ENCODE measurements around the gene CYP4A22. TPM values are rescaled to one million over a fixed set of nuclear protein-coding genes. Genes with fewer than 3 reads are reported as not detected.

Gene CYP4A22
- total RNA-seq, 1 experiment from 2014 or later, result not detected

DNA sequence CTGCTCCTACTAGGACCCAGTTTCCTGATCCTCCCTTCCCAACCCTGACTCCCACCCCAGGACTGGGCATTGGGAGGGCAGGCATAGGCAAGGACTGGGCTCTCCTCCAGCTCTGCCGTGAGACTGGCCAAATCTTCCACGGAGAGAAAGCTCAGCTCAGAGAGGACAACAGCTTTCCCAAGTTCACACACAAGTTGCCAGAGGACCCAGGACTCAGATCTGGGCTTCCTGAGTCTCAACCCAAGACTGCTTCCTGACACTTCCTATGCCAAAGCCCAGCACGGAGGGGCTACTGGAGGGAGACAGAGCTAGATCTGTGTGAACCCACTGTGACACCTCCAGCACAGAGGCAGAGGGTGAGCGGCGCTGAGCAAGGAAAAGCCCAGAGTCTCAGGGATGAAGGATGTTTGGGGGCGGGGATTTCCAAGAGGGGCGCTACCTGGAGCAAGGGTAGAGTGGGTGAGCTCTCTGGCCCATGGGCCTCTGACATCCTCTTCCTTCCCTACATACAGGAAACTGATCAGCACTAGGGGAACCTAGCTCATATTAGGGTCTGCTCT, 45.5 kb downstream of the CYP4A22 start:
- no CpG with 5 or more reads among the region's 7 CpGs for WGBS (ENCODE audit: extremely low coverage, insufficient read length, low lambda C conversion rate)
- H3K27ac ChIP-seq (ENCODE audit: insufficient read length, low read depth, low read length), result no peak overlapping the region

More for the DNA sequence above, 45.5 kb downstream of the CYP4A22 start:
- DNase-seq, result no peak
- no peak overlapping the region for H3K14ac ChIP-seq (ENCODE audit: insufficient read depth, low read length)
- H2BK20ac ChIP-seq (ENCODE audit: low read depth, low read length, poor library complexity, severe bottlenecking), result no peak overlapping the region
- H3K4ac ChIP-seq (ENCODE audit: low read depth, low read length), result no peak overlapping the region
- H4K5ac ChIP-seq (ENCODE audit: insufficient read length, low read depth, low read length), result no peak overlapping the region
- H3K18ac ChIP-seq (ENCODE audit: insufficient read length, low read depth, low read length), result no peak overlapping the region
- H4K91ac ChIP-seq (ENCODE audit: insufficient read length, low read depth, low read length), result no peak overlapping the region
- Mint-ChIP-seq H3K36me3 (ENCODE audit: insufficient read depth in 1 of 3, low read depth in 3 of 3) (0 out of 7 replicates have a peak, but pooled peaks cover 0 to 3% (median 0%) of the 10 kb centered on the region in 3 experiments), H3K4me3 (no peak overlapping the region), H3K4me1 (peaks cover 16 to 18% of the 10 kb centered on the region in 2 experiments), H3K9me3 (peaks cover 5 to 10% of the 10 kb centered on the region in 2 experiments; a peak in 2 of 5 replicates), H3K27ac (peak overlapping the region in 1 of 3 experiments; percentile 52; a peak in 1 of 7 replicates), H3K27me3 (ENCODE audit: low read depth) (peaks cover 71% of the 10 kb centered on the region)
- no peak overlapping the region for H3K56ac ChIP-seq (ENCODE audit: insufficient read length, low read depth, low read length)
- no peak overlapping the region for H2AK5ac ChIP-seq (ENCODE audit: insufficient read length, low read length)
- TF ChIP-seq, protein P1, sequence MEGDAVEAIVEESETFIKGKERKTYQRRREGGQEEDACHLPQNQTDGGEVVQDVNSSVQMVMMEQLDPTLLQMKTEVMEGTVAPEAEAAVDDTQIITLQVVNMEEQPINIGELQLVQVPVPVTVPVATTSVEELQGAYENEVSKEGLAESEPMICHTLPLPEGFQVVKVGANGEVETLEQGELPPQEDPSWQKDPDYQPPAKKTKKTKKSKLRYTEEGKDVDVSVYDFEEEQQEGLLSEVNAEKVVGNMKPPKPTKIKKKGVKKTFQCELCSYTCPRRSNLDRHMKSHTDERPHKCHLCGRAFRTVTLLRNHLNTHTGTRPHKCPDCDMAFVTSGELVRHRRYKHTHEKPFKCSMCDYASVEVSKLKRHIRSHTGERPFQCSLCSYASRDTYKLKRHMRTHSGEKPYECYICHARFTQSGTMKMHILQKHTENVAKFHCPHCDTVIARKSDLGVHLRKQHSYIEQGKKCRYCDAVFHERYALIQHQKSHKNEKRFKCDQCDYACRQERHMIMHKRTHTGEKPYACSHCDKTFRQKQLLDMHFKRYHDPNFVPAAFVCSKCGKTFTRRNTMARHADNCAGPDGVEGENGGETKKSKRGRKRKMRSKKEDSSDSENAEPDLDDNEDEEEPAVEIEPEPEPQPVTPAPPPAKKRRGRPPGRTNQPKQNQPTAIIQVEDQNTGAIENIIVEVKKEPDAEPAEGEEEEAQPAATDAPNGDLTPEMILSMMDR (conservative IDR thresholded peaks at IDR 0.05), result no peak
- H3K4me2 ChIP-seq (ENCODE audit: insufficient read depth, insufficient read length, low read length), result no peak overlapping the region
- no peak overlapping the region for H4K8ac ChIP-seq (replicated peaks; ENCODE audit: insufficient read length, low read depth, low read length)
- H2AFZ ChIP-seq (ENCODE audit: low read length), result no peak overlapping the region
- no peak overlapping the region for H2BK5ac ChIP-seq (ENCODE audit: insufficient read length, low read length)
- 0 out of 2 replicates have a peak, but pooled peaks cover 2% of the 10 kb centered on the region for H3K4me1 ChIP-seq (ENCODE audit: insufficient read depth, low read length)
- H3K9me3 ChIP-seq (ENCODE audit: control insufficient read depth, low read depth, low read length), result no peaks in the 10 kb centered on the region
- H3K79me2 ChIP-seq (ENCODE audit: insufficient read depth, low read length), result no peaks in the 10 kb centered on the region
- no peaks in the 10 kb centered on the region for H3K79me1 ChIP-seq (ENCODE audit: insufficient read depth, low read depth, low read length, poor library complexity, severe bottlenecking)
- H3K23me2 ChIP-seq (ENCODE audit: insufficient read length, low read depth, low read length, poor library complexity, severe bottlenecking), result peaks cover 8% of the 10 kb centered on the region
- no peak overlapping the region for H2BK12ac ChIP-seq (ENCODE audit: insufficient read length, low read depth, low read length)
- no peaks in the 10 kb centered on the region for H4K20me1 ChIP-seq (ENCODE audit: control insufficient read depth, insufficient read depth, insufficient read length)
- H3K23ac ChIP-seq (ENCODE audit: insufficient read length, low read depth, low read length), result no peak overlapping the region
- H3T11ph ChIP-seq (ENCODE audit: low read length), result no peak overlapping the region
- no peak overlapping the region for H2BK15ac ChIP-seq (ENCODE audit: low read depth, low read length)
- H3K27me3 ChIP-seq (ENCODE audit: insufficient read depth, low read length), result peaks cover 4% of the 10 kb centered on the region; the same call in 1 of the 2 replicates
- no peak overlapping the region for H3K9ac ChIP-seq (ENCODE audit: extremely low read depth, insufficient read length, low read length)
- no peak overlapping the region for H2BK120ac ChIP-seq (ENCODE audit: low read depth, low read length, poor library complexity, severe bottlenecking)
